ENCODE results near the gene ZNF618.

ZNF618 gene

DNA sequence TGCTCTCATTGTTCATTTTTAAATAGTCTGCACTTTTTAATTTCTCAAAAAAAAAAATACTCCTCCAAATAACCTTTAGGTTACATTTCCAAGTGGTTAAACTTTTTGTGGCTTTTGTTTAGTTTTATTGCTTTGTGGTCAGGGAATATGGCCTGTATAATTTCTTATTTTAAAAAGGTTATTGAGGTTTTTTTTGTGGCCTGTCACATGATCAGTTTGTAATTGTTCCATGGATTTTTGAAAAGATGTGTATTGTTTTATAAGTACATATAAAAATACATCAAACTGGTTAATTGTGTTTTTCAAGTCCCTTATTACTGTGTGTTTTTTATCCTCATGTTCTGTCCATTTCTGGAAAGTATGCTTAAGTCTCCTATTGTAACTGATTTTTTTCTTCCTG lies 64.0 kb downstream of the ZNF618 start:
- no peak for TF ChIP-seq EZH2 (IDR thresholded peaks at IDR 0.05; ENCODE audit: borderline replicate concordance, low read depth, low read length, severe bottlenecking)
- TF ChIP-seq, protein P1, sequence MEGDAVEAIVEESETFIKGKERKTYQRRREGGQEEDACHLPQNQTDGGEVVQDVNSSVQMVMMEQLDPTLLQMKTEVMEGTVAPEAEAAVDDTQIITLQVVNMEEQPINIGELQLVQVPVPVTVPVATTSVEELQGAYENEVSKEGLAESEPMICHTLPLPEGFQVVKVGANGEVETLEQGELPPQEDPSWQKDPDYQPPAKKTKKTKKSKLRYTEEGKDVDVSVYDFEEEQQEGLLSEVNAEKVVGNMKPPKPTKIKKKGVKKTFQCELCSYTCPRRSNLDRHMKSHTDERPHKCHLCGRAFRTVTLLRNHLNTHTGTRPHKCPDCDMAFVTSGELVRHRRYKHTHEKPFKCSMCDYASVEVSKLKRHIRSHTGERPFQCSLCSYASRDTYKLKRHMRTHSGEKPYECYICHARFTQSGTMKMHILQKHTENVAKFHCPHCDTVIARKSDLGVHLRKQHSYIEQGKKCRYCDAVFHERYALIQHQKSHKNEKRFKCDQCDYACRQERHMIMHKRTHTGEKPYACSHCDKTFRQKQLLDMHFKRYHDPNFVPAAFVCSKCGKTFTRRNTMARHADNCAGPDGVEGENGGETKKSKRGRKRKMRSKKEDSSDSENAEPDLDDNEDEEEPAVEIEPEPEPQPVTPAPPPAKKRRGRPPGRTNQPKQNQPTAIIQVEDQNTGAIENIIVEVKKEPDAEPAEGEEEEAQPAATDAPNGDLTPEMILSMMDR (IDR thresholded peaks at IDR 0.05; ENCODE audit: borderline replicate concordance, extremely low read depth, low read length, poor library complexity, severe bottlenecking): no peak
- Histone ChIP-seq H3K79me2 (ENCODE audit: insufficient read depth, low read length) (no peaks in the 10 kb centered on the region), H3K4me2 (ENCODE audit: insufficient read depth, low read length) (no peak overlapping the region), H3K4me1 (ENCODE audit: insufficient read depth, low read length) (no peaks in the 10 kb centered on the region), H3K36me3 (ENCODE audit: insufficient read depth, low read length) (no peaks in the 10 kb centered on the region), H3K9ac (ENCODE audit: low read depth, low read length) (no peak overlapping the region), H2AFZ (ENCODE audit: low read depth, low read length) (no peak overlapping the region), H3K27me3 (ENCODE audit: insufficient read depth, low read length, poor library complexity) (no peaks in the 10 kb centered on the region), H3K9me3 (ENCODE audit: insufficient read depth, low read length, severe bottlenecking) (no peaks in the 10 kb centered on the region), H3K4me3 (ENCODE audit: low read depth in 1 of 2, low read length in 2 of 2) (no peak overlapping the region), H3K27ac (ENCODE audit: low read length) (no peak overlapping the region), H4K20me1 (ENCODE audit: insufficient read depth, low read length) (no peaks in the 10 kb centered on the region)
- ATAC-seq (ENCODE audit: insufficient read depth, low read depth) (no peak), DNase-seq (no peak)

GRCh38 chr9:113941056-113941455 lies 64.9 kb downstream of the ZNF618 start:
- no peak for TF ChIP-seq EZH2 (IDR thresholded peaks at IDR 0.05; ENCODE audit: borderline replicate concordance, low read depth, low read length, severe bottlenecking)
- TF ChIP-seq, protein P1 (IDR thresholded peaks at IDR 0.05; ENCODE audit: borderline replicate concordance, extremely low read depth, low read length, poor library complexity, severe bottlenecking): no peak
- Histone ChIP-seq H3K9ac (ENCODE audit: low read depth, low read length) (no peak overlapping the region), H3K4me2 (ENCODE audit: insufficient read depth, low read length) (no peak overlapping the region), H3K27ac (ENCODE audit: low read length) (no peak overlapping the region), H3K36me3 (ENCODE audit: insufficient read depth, low read length) (no peaks in the 10 kb centered on the region), H2AFZ (ENCODE audit: low read depth, low read length) (no peak overlapping the region), H3K9me3 (ENCODE audit: insufficient read depth, low read length, severe bottlenecking) (no peaks in the 10 kb centered on the region), H3K4me1 (ENCODE audit: insufficient read depth, low read length) (no peaks in the 10 kb centered on the region), H4K20me1 (ENCODE audit: insufficient read depth, low read length) (no peaks in the 10 kb centered on the region), H3K79me2 (ENCODE audit: insufficient read depth, low read length) (no peaks in the 10 kb centered on the region), H3K27me3 (ENCODE audit: insufficient read depth, low read length, poor library complexity) (no peaks in the 10 kb centered on the region), H3K4me3 (ENCODE audit: low read depth in 1 of 2, low read length in 2 of 2) (no peak overlapping the region)
- DNase-seq (no peak), ATAC-seq (ENCODE audit: insufficient read depth, low read depth) (no peak)

GRCh38 chr9:113941526-113941925 lies 65.4 kb downstream of the ZNF618 start:
- no peaks in the 10 kb centered on the region for H3K27me3 ChIP-seq (ENCODE audit: insufficient read depth, low read length, poor library complexity)
- H3K4me2 ChIP-seq (ENCODE audit: insufficient read depth, low read length): no peak overlapping the region
- H4K20me1 ChIP-seq (ENCODE audit: insufficient read depth, low read length): no peaks in the 10 kb centered on the region
- TF ChIP-seq, protein P1 (IDR thresholded peaks at IDR 0.05; ENCODE audit: borderline replicate concordance, extremely low read depth, low read length, poor library complexity, severe bottlenecking): no peak
- TF ChIP-seq EZH2 (IDR thresholded peaks at IDR 0.05; ENCODE audit: borderline replicate concordance, low read depth, low read length, severe bottlenecking): no peak
- H3K9me3 ChIP-seq (ENCODE audit: insufficient read depth, low read length, severe bottlenecking): no peaks in the 10 kb centered on the region
- no peaks in the 10 kb centered on the region for H3K4me1 ChIP-seq (ENCODE audit: insufficient read depth, low read length)
- no peak overlapping the region for H3K4me3 ChIP-seq (ENCODE audit: low read depth in 1 of 2, low read length in 2 of 2)
- ATAC-seq (ENCODE audit: insufficient read depth, low read depth) (no peak), DNase-seq (no peak)
- H3K27ac ChIP-seq (ENCODE audit: low read length): no peak overlapping the region
- H3K79me2 ChIP-seq (ENCODE audit: insufficient read depth, low read length): no peaks in the 10 kb centered on the region
- no peaks in the 10 kb centered on the region for H3K36me3 ChIP-seq (ENCODE audit: insufficient read depth, low read length)
- no peak overlapping the region for H2AFZ ChIP-seq (ENCODE audit: low read depth, low read length)
- no peak overlapping the region for H3K9ac ChIP-seq (ENCODE audit: low read depth, low read length)
